ENCODE data around the gene KDELR3.

KDELR3 gene

GRCh38 chr22:38467904-38468442 lies at the start of gene KDELR3:
KDELR3 (plus strand) TSS chr22:38468096; CDS start chr22:38468234, 138 bp downstream.
- Histone ChIP-seq H3K9ac (ENCODE audit: low read depth, low read length) (peak within 1 kb of the TSS; percentile 47; the same call in 1 of the 2 replicates), H3K27ac (ENCODE audit: low read depth, low read length) (no peak within 1 kb of the TSS), H3K4me3 (ENCODE audit: low read depth, low read length) (peak within 1 kb of the TSS; percentile 72), H3K4me1 (ENCODE audit: control insufficient read depth, insufficient read depth, low read length) (peaks cover 13% of the 10 kb centered on the region), H3K9me3 (ENCODE audit: control insufficient read depth, insufficient read depth, low read length) (no peaks in the 10 kb centered on the region), H3K36me3 (ENCODE audit: control insufficient read depth, insufficient read depth, low read length) (no peaks in the 10 kb centered on the region), H3K27me3 (ENCODE audit: control insufficient read depth, insufficient read depth, low read length) (peaks cover 25% of the 10 kb centered on the region)

GRCh38 chr22:38418589-38418988 lies 49.3 kb upstream of the KDELR3 start:
- Histone ChIP-seq H3K4me1 (ENCODE audit: control insufficient read depth, insufficient read depth, low read length) (peaks cover 7% of the 10 kb centered on the region), H3K9me3 (ENCODE audit: control insufficient read depth, insufficient read depth, low read length) (no peaks in the 10 kb centered on the region), H3K9ac (ENCODE audit: low read depth, low read length) (no peak overlapping the region), H3K27me3 (ENCODE audit: control insufficient read depth, insufficient read depth, low read length) (no peaks in the 10 kb centered on the region), H3K27ac (ENCODE audit: low read depth, low read length) (no peak overlapping the region), H3K4me3 (ENCODE audit: low read depth, low read length) (no peak overlapping the region), H3K36me3 (ENCODE audit: control insufficient read depth, insufficient read depth, low read length) (no peaks in the 10 kb centered on the region)

- no peak overlapping the region for H3K27ac ChIP-seq (ENCODE audit: low read depth, low read length)
- no peak overlapping the region for H3K9ac ChIP-seq (ENCODE audit: low read depth, low read length)
- peaks cover 14% of the 10 kb centered on the region for H3K4me1 ChIP-seq (ENCODE audit: control insufficient read depth, insufficient read depth, low read length)
- no peaks in the 10 kb centered on the region for H3K36me3 ChIP-seq (ENCODE audit: control insufficient read depth, insufficient read depth, low read length)
- no peaks in the 10 kb centered on the region for H3K27me3 ChIP-seq (ENCODE audit: control insufficient read depth, insufficient read depth, low read length)
- no peak overlapping the region for H3K4me3 ChIP-seq (ENCODE audit: low read depth, low read length)
- H3K9me3 ChIP-seq (ENCODE audit: control insufficient read depth, insufficient read depth, low read length): no peaks in the 10 kb centered on the region
Observed at GRCh38 chr22:38419121-38419857, 48.6 kb upstream of the KDELR3 start.

GRCh38 chr22:38419858-38420160 lies 48.1 kb upstream of the KDELR3 start:
- no peak overlapping the region for H3K4me3 ChIP-seq (ENCODE audit: low read depth, low read length)
- no peaks in the 10 kb centered on the region for H3K36me3 ChIP-seq (ENCODE audit: control insufficient read depth, insufficient read depth, low read length)
- H3K9ac ChIP-seq (ENCODE audit: low read depth, low read length): no peak overlapping the region
- no peaks in the 10 kb centered on the region for H3K27me3 ChIP-seq (ENCODE audit: control insufficient read depth, insufficient read depth, low read length)
- H3K4me1 ChIP-seq (ENCODE audit: control insufficient read depth, insufficient read depth, low read length): peaks cover 17% of the 10 kb centered on the region
- H3K9me3 ChIP-seq (ENCODE audit: control insufficient read depth, insufficient read depth, low read length): no peaks in the 10 kb centered on the region
- no peak overlapping the region for H3K27ac ChIP-seq (ENCODE audit: low read depth, low read length)

GRCh38 chr22:38420734-38421133 lies 47.2 kb upstream of the KDELR3 start:
- Histone ChIP-seq H3K36me3 (ENCODE audit: control insufficient read depth, insufficient read depth, low read length) (no peaks in the 10 kb centered on the region), H3K9ac (ENCODE audit: low read depth, low read length) (no peak overlapping the region), H3K4me1 (ENCODE audit: control insufficient read depth, insufficient read depth, low read length) (peaks cover 17% of the 10 kb centered on the region), H3K9me3 (ENCODE audit: control insufficient read depth, insufficient read depth, low read length) (no peaks in the 10 kb centered on the region), H3K27me3 (ENCODE audit: control insufficient read depth, insufficient read depth, low read length) (no peaks in the 10 kb centered on the region), H3K4me3 (ENCODE audit: low read depth, low read length) (no peak overlapping the region), H3K27ac (ENCODE audit: low read depth, low read length) (no peak overlapping the region)

GRCh38 chr22:38422611-38423511 lies 45.0 kb upstream of the KDELR3 start:
- Histone ChIP-seq H3K4me3 (ENCODE audit: low read depth, low read length) (no peak overlapping the region), H3K9me3 (ENCODE audit: control insufficient read depth, insufficient read depth, low read length) (no peaks in the 10 kb centered on the region), H3K9ac (ENCODE audit: low read depth, low read length) (no peak overlapping the region)

GRCh38 chr22:38423512-38424503 lies 44.1 kb upstream of the KDELR3 start:
- Histone ChIP-seq H3K27ac (ENCODE audit: low read depth, low read length) (no peak overlapping the region), H3K9me3 (ENCODE audit: control insufficient read depth, insufficient read depth, low read length) (no peaks in the 10 kb centered on the region), H3K27me3 (ENCODE audit: control insufficient read depth, insufficient read depth, low read length) (no peaks in the 10 kb centered on the region), H3K9ac (ENCODE audit: low read depth, low read length) (no peak overlapping the region), H3K4me3 (ENCODE audit: low read depth, low read length) (no peak overlapping the region), H3K4me1 (ENCODE audit: control insufficient read depth, insufficient read depth, low read length) (peaks cover 17% of the 10 kb centered on the region), H3K36me3 (ENCODE audit: control insufficient read depth, insufficient read depth, low read length) (no peaks in the 10 kb centered on the region)

More at GRCh38 chr22:38422611-38423511, 45.0 kb upstream of the KDELR3 start:
- H3K4me1 ChIP-seq (ENCODE audit: control insufficient read depth, insufficient read depth, low read length): peaks cover 17% of the 10 kb centered on the region
- no peaks in the 10 kb centered on the region for H3K27me3 ChIP-seq (ENCODE audit: control insufficient read depth, insufficient read depth, low read length)
- H3K36me3 ChIP-seq (ENCODE audit: control insufficient read depth, insufficient read depth, low read length): no peaks in the 10 kb centered on the region
- H3K27ac ChIP-seq (ENCODE audit: low read depth, low read length): no peak overlapping the region

- Histone ChIP-seq H3K9me3 (ENCODE audit: control insufficient read depth, insufficient read depth, low read length) (no peaks in the 10 kb centered on the region), H3K9ac (ENCODE audit: low read depth, low read length) (no peak overlapping the region), H3K27me3 (ENCODE audit: control insufficient read depth, insufficient read depth, low read length) (no peaks in the 10 kb centered on the region), H3K36me3 (ENCODE audit: control insufficient read depth, insufficient read depth, low read length) (no peaks in the 10 kb centered on the region), H3K27ac (ENCODE audit: low read depth, low read length) (no peak overlapping the region), H3K4me3 (ENCODE audit: low read depth, low read length) (no peak overlapping the region), H3K4me1 (ENCODE audit: control insufficient read depth, insufficient read depth, low read length) (peaks cover 17% of the 10 kb centered on the region)
Observed at GRCh38 chr22:38424525-38425080, 43.3 kb upstream of the KDELR3 start.

- Histone ChIP-seq H3K9ac (ENCODE audit: low read depth, low read length) (no peak overlapping the region), H3K4me1 (ENCODE audit: control insufficient read depth, insufficient read depth, low read length) (peaks cover 17% of the 10 kb centered on the region), H3K4me3 (ENCODE audit: low read depth, low read length) (no peak overlapping the region), H3K36me3 (ENCODE audit: control insufficient read depth, insufficient read depth, low read length) (no peaks in the 10 kb centered on the region), H3K27me3 (ENCODE audit: control insufficient read depth, insufficient read depth, low read length) (no peaks in the 10 kb centered on the region), H3K27ac (ENCODE audit: low read depth, low read length) (no peak overlapping the region), H3K9me3 (ENCODE audit: control insufficient read depth, insufficient read depth, low read length) (no peaks in the 10 kb centered on the region)
Observed at GRCh38 chr22:38426628-38427027, 41.3 kb upstream of the KDELR3 start.

- no peak overlapping the region for H3K4me3 ChIP-seq (ENCODE audit: low read depth, low read length)
- H3K27me3 ChIP-seq (ENCODE audit: control insufficient read depth, insufficient read depth, low read length): no peaks in the 10 kb centered on the region
- no peak overlapping the region for H3K9ac ChIP-seq (ENCODE audit: low read depth, low read length)
- H3K9me3 ChIP-seq (ENCODE audit: control insufficient read depth, insufficient read depth, low read length): no peaks in the 10 kb centered on the region
- H3K4me1 ChIP-seq (ENCODE audit: control insufficient read depth, insufficient read depth, low read length): peaks cover 14% of the 10 kb centered on the region
- H3K36me3 ChIP-seq (ENCODE audit: control insufficient read depth, insufficient read depth, low read length): no peaks in the 10 kb centered on the region
- no peak overlapping the region for H3K27ac ChIP-seq (ENCODE audit: low read depth, low read length)
Observed at GRCh38 chr22:38427465-38427864, 40.4 kb upstream of the KDELR3 start.

All from HUES48 (cell line).